ENCODE results near the gene RHBDL3. TPM values are rescaled to one million over a fixed set of nuclear protein-coding genes. Genes with fewer than 3 reads are reported as not detected.

RHBDL3 gene
- total RNA-seq, 2 donors from 2014 or later = 0.26 to 0.66 TPM

DNA sequence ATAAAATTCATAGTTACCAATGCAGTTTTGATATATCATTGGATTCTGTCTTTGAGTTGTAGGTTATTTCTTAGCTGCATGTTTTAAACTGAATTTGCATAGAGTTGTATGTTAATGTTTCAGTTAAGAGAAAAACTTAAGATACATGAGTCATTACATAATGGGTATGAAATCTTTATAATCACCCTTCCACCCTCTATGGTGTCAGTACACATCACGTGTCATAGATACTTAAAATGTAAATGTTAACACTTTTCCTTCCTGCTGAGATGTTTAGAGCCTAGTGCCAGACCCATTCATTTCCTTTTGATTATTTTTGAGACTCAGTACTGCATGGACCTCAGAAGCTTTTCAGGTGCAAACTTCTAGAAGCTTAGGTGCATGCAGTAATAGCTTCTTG lies 104.8 kb downstream of the RHBDL3 start:
- Histone ChIP-seq H3K36me3 (replicated peaks in 1 of 2; ENCODE audit: insufficient read depth in 1 of 2, low read depth in 2 of 2) (peaks cover 14 to 53% of the 10 kb centered on the region in 2 donors), H3K9me3 (no peaks in the 10 kb centered on the region)
- ATAC-seq = no peak

More for the DNA sequence above, 104.8 kb downstream of the RHBDL3 start:
- intact Hi-C loops (cut with DNase I) = no loop called here
- Histone ChIP-seq H3K4me1 (no peaks in the 10 kb centered on the region), H3K27ac (no peak overlapping the region), H3K27me3 (no peaks in the 10 kb centered on the region), H3K4me3 (no peak overlapping the region)
- 68 to 75% methylated on average over 1 of the region's 1 CpG for WGBS, 2 donors
- DNase-seq = no peak
- no peak for TF ChIP-seq POLR2A (IDR thresholded peaks at IDR 0.05)
- TF ChIP-seq, protein P1, sequence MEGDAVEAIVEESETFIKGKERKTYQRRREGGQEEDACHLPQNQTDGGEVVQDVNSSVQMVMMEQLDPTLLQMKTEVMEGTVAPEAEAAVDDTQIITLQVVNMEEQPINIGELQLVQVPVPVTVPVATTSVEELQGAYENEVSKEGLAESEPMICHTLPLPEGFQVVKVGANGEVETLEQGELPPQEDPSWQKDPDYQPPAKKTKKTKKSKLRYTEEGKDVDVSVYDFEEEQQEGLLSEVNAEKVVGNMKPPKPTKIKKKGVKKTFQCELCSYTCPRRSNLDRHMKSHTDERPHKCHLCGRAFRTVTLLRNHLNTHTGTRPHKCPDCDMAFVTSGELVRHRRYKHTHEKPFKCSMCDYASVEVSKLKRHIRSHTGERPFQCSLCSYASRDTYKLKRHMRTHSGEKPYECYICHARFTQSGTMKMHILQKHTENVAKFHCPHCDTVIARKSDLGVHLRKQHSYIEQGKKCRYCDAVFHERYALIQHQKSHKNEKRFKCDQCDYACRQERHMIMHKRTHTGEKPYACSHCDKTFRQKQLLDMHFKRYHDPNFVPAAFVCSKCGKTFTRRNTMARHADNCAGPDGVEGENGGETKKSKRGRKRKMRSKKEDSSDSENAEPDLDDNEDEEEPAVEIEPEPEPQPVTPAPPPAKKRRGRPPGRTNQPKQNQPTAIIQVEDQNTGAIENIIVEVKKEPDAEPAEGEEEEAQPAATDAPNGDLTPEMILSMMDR (IDR thresholded peaks at IDR 0.05) = no peak

MicroRNAs encoded within 50 kb of the gene (microRNA counts, 767-probe panel; counts per million panel counts)
- microRNA hsa-miR-632 = 0 to 736 counts per million in 2 donors

Small RNAs within 50 kb of the gene (microRNA-seq; reads per million reads assigned to microRNA genes)
- 0.93 to 1.8 reads per million in 2 donors for gene MIR632 (ENCODE audit: borderline number of aligned reads in 2 of 2, borderline replicate concordance in 2 of 2)

Small RNAs within 50 kb of the gene (small RNA-seq; reads per million reads assigned to genes)
- not detected for gene UBL5P2

Other genes starting within 250 kb of the RHBDL3 start
- gene RHOT1, start 123.3 kb upstream of the RHBDL3 start, total RNA-seq = 10 to 100 TPM; 15.2 to 25.4 TPM
- 10 to 100 TPM in 1 of 2 donors, 1 to 10 TPM in 1; 7.6 to 15.6 TPM for gene C17orf75, start 76.3 kb downstream of the RHBDL3 start, total RNA-seq
- gene ZNF207, start 84.3 kb downstream of the RHBDL3 start, total RNA-seq = 10 to 100 TPM; 82.5 to 95.6 TPM
- 10 to 100 TPM; 18.9 to 24.7 TPM for gene PSMD11, start 178.7 kb downstream of the RHBDL3 start, total RNA-seq
- gene CDK5R1, start 221.2 kb downstream of the RHBDL3 start, total RNA-seq = 1 to 10 TPM; 1.0 to 1.6 TPM